HEK293 (cell line): ENCODE results near the gene LIN54.

Source experiments
- FEZF1 ChIP-seq: fragments of 450-650 bp; formaldehyde crosslinking; IDR thresholded peaks from 2 replicates; pipeline ENCODE4 v1.5.1; 2016; ENCODE audit warnings: missing biosample characterization, missing genetic modification characterization
- HIC1 ChIP-seq: fragments of 450-650 bp; formaldehyde crosslinking; IDR thresholded peaks from 2 replicates; pipeline ENCODE4 v1.5.1; 2016; ENCODE audit warnings: missing biosample characterization, missing genetic modification characterization
- HOXA7 ChIP-seq: sonication (generic); formaldehyde crosslinking; IDR thresholded peaks from 2 replicates; pipeline ENCODE4 v1.8.1; 2022; ENCODE audit warnings: missing genetic modification reagents, borderline replicate concordance
- HOXD13 ChIP-seq: sonication (generic); formaldehyde crosslinking; IDR thresholded peaks from 2 replicates; pipeline ENCODE4 v1.8.0; 2022; ENCODE audit warnings: missing genetic modification reagents, borderline replicate concordance
- KLF7 ChIP-seq: fragments of 450-650 bp; formaldehyde crosslinking; IDR thresholded peaks from 2 replicates; pipeline ENCODE4 v1.5.1; 2016; ENCODE audit warnings: missing biosample characterization, missing genetic modification characterization, borderline replicate concordance
- MYNN ChIP-seq: fragments of 450-650 bp; formaldehyde crosslinking; IDR thresholded peaks from 2 replicates; pipeline ENCODE4 v1.5.1; 2016; ENCODE audit warnings: missing biosample characterization, missing genetic modification characterization, borderline replicate concordance
- RBAK ChIP-seq: fragments of 450-650 bp; formaldehyde crosslinking; IDR thresholded peaks from 2 replicates; pipeline ENCODE4 v1.5.1; 2016; ENCODE audit warnings: missing biosample characterization, missing genetic modification characterization
- REST ChIP-seq: fragments of 450-650 bp; formaldehyde crosslinking; IDR thresholded peaks from 2 replicates; pipeline ENCODE4 v1.5.1; 2016; ENCODE audit warnings: missing biosample characterization, missing genetic modification characterization
- SALL2 ChIP-seq: fragments of 450-650 bp; formaldehyde crosslinking; IDR thresholded peaks from 2 replicates; pipeline ENCODE4 v1.5.0; 2017; ENCODE audit warnings: missing biosample characterization, mild to moderate bottlenecking, missing genetic modification characterization, borderline replicate concordance
- SCRT2 ChIP-seq: fragments of 450-650 bp; formaldehyde crosslinking; IDR thresholded peaks from 2 replicates; pipeline ENCODE4 v1.5.1; 2016; ENCODE audit warnings: missing biosample characterization, missing genetic modification characterization
- ZEB2 ChIP-seq: fragments of 450-650 bp; formaldehyde crosslinking; IDR thresholded peaks from 2 replicates; pipeline ENCODE4 v1.5.1; 2016; ENCODE audit warnings: missing biosample characterization, missing genetic modification characterization
- ZFP37 ChIP-seq: fragments of 450-650 bp; formaldehyde crosslinking; IDR thresholded peaks from 2 replicates; pipeline ENCODE4 v1.5.1; 2016; ENCODE audit warnings: missing biosample characterization, missing genetic modification characterization
- ZNF146 ChIP-seq: fragments of 450-650 bp; formaldehyde crosslinking; IDR thresholded peaks from 2 replicates; pipeline ENCODE4 v1.5.1; 2016; ENCODE audit warnings: missing biosample characterization, missing genetic modification characterization
- ZNF175 ChIP-seq: fragments of 450-650 bp; formaldehyde crosslinking; IDR thresholded peaks from 2 replicates; pipeline ENCODE4 v1.5.1; 2016; ENCODE audit warnings: missing biosample characterization, missing genetic modification characterization
- ZNF202 ChIP-seq: fragments of 450-650 bp; formaldehyde crosslinking; IDR thresholded peaks from 2 replicates; pipeline ENCODE4 v1.5.1; 2016; ENCODE audit warnings: missing biosample characterization, missing genetic modification characterization, borderline replicate concordance
- ZNF223 ChIP-seq: fragments of 450-650 bp; formaldehyde crosslinking; IDR thresholded peaks from 2 replicates; pipeline ENCODE4 v1.5.1; 2016; ENCODE audit warnings: missing biosample characterization, missing genetic modification characterization
- ZNF341 ChIP-seq: fragments of 450-650 bp; formaldehyde crosslinking; IDR thresholded peaks from 2 replicates; pipeline ENCODE4; 2016; ENCODE audit warnings: low read depth, missing biosample characterization, missing genetic modification characterization
- ZNF354C ChIP-seq: fragments of 450-650 bp; formaldehyde crosslinking; IDR thresholded peaks from 2 replicates; pipeline ENCODE4 v1.5.1; 2016; ENCODE audit warnings: missing biosample characterization, missing genetic modification characterization, low read depth, borderline replicate concordance
- ZNF391 ChIP-seq: fragments of 450-650 bp; formaldehyde crosslinking; IDR thresholded peaks from 2 replicates; pipeline ENCODE4 v1.5.1; 2016; ENCODE audit warnings: low read depth, missing biosample characterization, missing genetic modification characterization, borderline replicate concordance
- ZNF394 ChIP-seq: fragments of 450-650 bp; formaldehyde crosslinking; IDR thresholded peaks from 2 replicates; pipeline ENCODE4 v1.5.1; 2016; ENCODE audit warnings: missing biosample characterization, missing genetic modification characterization, mild to moderate bottlenecking, moderate library complexity, borderline replicate concordance
- ZNF423 ChIP-seq: fragments of 450-650 bp; formaldehyde crosslinking; IDR thresholded peaks from 2 replicates; pipeline ENCODE4 v1.5.1; 2016; ENCODE audit warnings: missing biosample characterization, missing genetic modification characterization
- ZNF449 ChIP-seq: fragments of 450-650 bp; formaldehyde crosslinking; IDR thresholded peaks from 2 replicates; pipeline ENCODE4 v1.5.1; 2017; ENCODE audit warnings: missing biosample characterization, mild to moderate bottlenecking, missing genetic modification characterization, moderate library complexity
- ZNF501 ChIP-seq: fragments of 450-650 bp; formaldehyde crosslinking; IDR thresholded peaks from 2 replicates; pipeline ENCODE4 v1.5.1; 2016; ENCODE audit warnings: missing biosample characterization, missing genetic modification characterization
- ZNF544 ChIP-seq: fragments of 450-650 bp; formaldehyde crosslinking; IDR thresholded peaks from 2 replicates; pipeline ENCODE4 v1.5.0; 2017; ENCODE audit warnings: missing biosample characterization, missing genetic modification characterization
- ZNF561 ChIP-seq: fragments of 450-650 bp; IDR thresholded peaks from 2 replicates; pipeline ENCODE4 v1.5.1; 2018; ENCODE audit warnings: missing biosample characterization, missing genetic modification characterization, borderline replicate concordance
- ZNF571 ChIP-seq: fragments of 450-650 bp; formaldehyde crosslinking; IDR thresholded peaks from 2 replicates; pipeline ENCODE4 v1.5.0; 2017; ENCODE audit warnings: missing biosample characterization, missing genetic modification characterization
- ZNF585B ChIP-seq: fragments of 450-650 bp; formaldehyde crosslinking; IDR thresholded peaks from 2 replicates; pipeline ENCODE4 v1.5.1; 2016; ENCODE audit warnings: missing biosample characterization, missing genetic modification characterization
- ZNF600 ChIP-seq: fragments of 450-650 bp; formaldehyde crosslinking; IDR thresholded peaks from 2 replicates; pipeline ENCODE4 v1.5.1; 2016; ENCODE audit warnings: missing biosample characterization, missing genetic modification characterization
- ZNF677 ChIP-seq: fragments of 450-650 bp; IDR thresholded peaks from 2 replicates; pipeline ENCODE4 v1.5.0; 2018; ENCODE audit warnings: missing biosample characterization, mild to moderate bottlenecking, missing genetic modification characterization, moderate library complexity
- ZNF692 ChIP-seq: fragments of 450-650 bp; formaldehyde crosslinking; IDR thresholded peaks from 2 replicates; pipeline ENCODE4 v1.5.1; 2016; ENCODE audit warnings: missing biosample characterization, missing genetic modification characterization
- ZNF830 ChIP-seq: fragments of 450-650 bp; IDR thresholded peaks from 2 replicates; pipeline ENCODE4 v1.5.0; 2018; ENCODE audit warnings: missing biosample characterization, missing genetic modification characterization, low read depth, mild to moderate bottlenecking, moderate library complexity
- ZSCAN23 ChIP-seq: fragments of 450-650 bp; formaldehyde crosslinking; IDR thresholded peaks from 2 replicates; pipeline ENCODE4 v1.5.1; 2016; ENCODE audit warnings: missing biosample characterization, missing genetic modification characterization
- ZXDB ChIP-seq: fragments of 450-650 bp; formaldehyde crosslinking; IDR thresholded peaks from 2 replicates; pipeline ENCODE4 v1.5.1; 2016; ENCODE audit warnings: missing biosample characterization, missing genetic modification characterization

Gene LIN54

GRCh38 chr4:83012687-83013419, 2.2 kb upstream of the LIN54 start (continued):
- TF ChIP-seq ZFP37 (tag by site-specific recombination) = no peak
- TF ChIP-seq ZNF341 (tag by site-specific recombination) = no peak
- no peak for TF ChIP-seq MYNN (tag by site-specific recombination)
- no peak for TF ChIP-seq ZNF423 (tag by site-specific recombination)
- 0 out of 2 replicates have a peak, but pooled peaks have one; percentile 29 for TF ChIP-seq ZNF600 (tag by site-specific recombination)
- TF ChIP-seq ZNF223 (tag by site-specific recombination) = no peak
- TF ChIP-seq ZNF561 (tag by site-specific recombination) = peak; percentile 64
- TF ChIP-seq SALL2 (tag by site-specific recombination) = no peak
- TF ChIP-seq ZEB2 (tag by site-specific recombination) = peak; percentile 89; the same call in 1 of the 2 replicates
- TF ChIP-seq ZNF544 (tag by site-specific recombination) = no peak
- TF ChIP-seq ZXDB (tag by site-specific recombination) = peak; percentile 65
- peak; percentile 49; the same call in 1 of the 2 replicates for TF ChIP-seq ZNF394 (tag by site-specific recombination)
- TF ChIP-seq ZNF501 (tag by site-specific recombination) = peak; percentile 77
- no peak for TF ChIP-seq HOXA7 (CRISPR knock-in tag)
- TF ChIP-seq ZNF830 (tag by site-specific recombination) = no peak
- TF ChIP-seq ZNF146 (tag by site-specific recombination) = no peak
- no peak for TF ChIP-seq HOXD13 (CRISPR knock-in tag)
- no peak for TF ChIP-seq ZNF175 (tag by site-specific recombination)
- TF ChIP-seq FEZF1 (tag by site-specific recombination) = no peak
- TF ChIP-seq ZNF571 = no peak
- TF ChIP-seq ZSCAN23 (tag by site-specific recombination) = no peak
- peak; percentile 98 for TF ChIP-seq HIC1 (tag by site-specific recombination)
- TF ChIP-seq ZNF354C = no peak
- no peak for TF ChIP-seq ZNF391 (tag by site-specific recombination)
- no peak for TF ChIP-seq ZNF677 (tag by site-specific recombination)
- peak; percentile 67; the same call in 1 of the 2 replicates for TF ChIP-seq ZNF692 (tag by site-specific recombination)
- no peak for TF ChIP-seq ZNF585B
- no peak for TF ChIP-seq RBAK (tag by site-specific recombination)
- no peak for TF ChIP-seq SCRT2 (tag by site-specific recombination)
- peak; percentile 67; the same call in 1 of the 2 replicates for TF ChIP-seq ZNF449 (tag by site-specific recombination)
- no peak for TF ChIP-seq ZNF202
- TF ChIP-seq KLF7 = no peak
- 0 out of 2 replicates have a peak, but pooled peaks have one; percentile 16 for TF ChIP-seq REST (tag by site-specific recombination)
